HG02798 (cell line): ENCODE data around the gene TMCO4.
"Not testable (repeated sequence)": the region's sequence is repeated elsewhere in the genome, so short reads cannot be mapped to it uniquely, and the experiment has no call there.

ENCODE experiments used
- ATAC-seq: cut with Tn5 transposase; IDR thresholded peaks from one replicate; pipeline ENCODE4 v1.9.1; 2021; ENCODE audit warnings: mild to moderate bottlenecking; ENCODE audit not compliant: unreplicated experiment, poor library complexity

The TMCO4 gene

DNA sequence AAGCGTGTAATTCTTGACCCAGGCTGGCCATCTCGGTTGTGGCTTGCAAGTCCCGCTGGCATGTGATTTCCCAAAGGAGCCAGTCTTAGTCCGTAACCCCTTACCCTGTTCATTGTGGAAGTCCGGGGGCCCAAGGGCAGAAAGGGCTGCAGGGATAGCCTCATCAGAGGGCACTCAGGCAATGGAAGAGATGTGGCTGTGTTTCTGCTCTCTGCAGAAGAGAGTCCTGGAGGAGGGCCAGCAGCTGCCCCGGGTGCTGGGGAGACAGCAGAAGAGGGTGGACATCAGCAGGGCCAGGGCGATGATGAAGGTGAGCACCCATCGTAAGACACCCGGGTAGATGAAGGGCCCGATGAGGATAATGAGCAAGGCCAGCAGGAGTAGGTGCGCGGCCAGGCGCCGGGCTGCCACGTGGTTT, 14.5 kb upstream of the TMCO4 start:
- ATAC-seq, result no peak

- no peak for ATAC-seq
Observed at GRCh38 chr1:19813643-19813960, 13.9 kb upstream of the TMCO4 start.

- ATAC-seq, result no peak
Observed at GRCh38 chr1:19812875-19813642, 13.3 kb upstream of the TMCO4 start.

DNA sequence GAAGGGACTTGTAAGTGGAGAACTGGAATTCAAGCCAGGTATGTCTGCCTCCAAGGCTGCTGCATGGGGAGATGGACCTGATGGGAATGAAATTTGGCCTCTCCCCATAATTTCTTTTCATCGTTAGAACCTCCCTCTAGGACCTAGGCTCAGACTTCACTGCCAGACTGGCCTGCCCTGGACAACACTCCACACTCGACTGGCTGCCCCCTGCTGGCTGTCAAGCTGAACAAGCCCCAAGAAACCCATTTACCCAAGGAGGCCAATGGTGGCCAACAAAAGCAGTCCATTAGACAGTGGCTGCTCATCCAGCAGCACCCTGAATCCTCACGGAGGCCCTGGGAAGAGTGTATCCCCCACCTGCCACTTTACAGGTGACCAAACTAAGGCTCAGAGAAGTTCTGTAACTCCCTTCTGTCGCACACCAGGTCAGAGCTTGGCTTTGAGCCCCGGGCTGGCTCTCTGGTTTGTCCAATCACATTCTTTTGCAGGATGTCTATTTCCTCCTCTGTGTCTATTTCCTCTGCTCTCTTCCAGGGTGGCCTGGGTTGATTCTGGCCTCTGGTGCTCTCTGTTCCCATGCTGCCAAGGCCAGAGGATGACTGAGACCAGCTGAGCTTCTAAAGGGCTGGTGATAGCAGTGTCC, 11.6 kb upstream of the TMCO4 start:
- ATAC-seq, result no peak

GRCh38 chr1:19809044-19809750, 9.5 kb upstream of the TMCO4 start:
- ATAC-seq, result no peak

GRCh38 chr1:19808351-19808750, 8.6 kb upstream of the TMCO4 start:
- no peak for ATAC-seq

DNA sequence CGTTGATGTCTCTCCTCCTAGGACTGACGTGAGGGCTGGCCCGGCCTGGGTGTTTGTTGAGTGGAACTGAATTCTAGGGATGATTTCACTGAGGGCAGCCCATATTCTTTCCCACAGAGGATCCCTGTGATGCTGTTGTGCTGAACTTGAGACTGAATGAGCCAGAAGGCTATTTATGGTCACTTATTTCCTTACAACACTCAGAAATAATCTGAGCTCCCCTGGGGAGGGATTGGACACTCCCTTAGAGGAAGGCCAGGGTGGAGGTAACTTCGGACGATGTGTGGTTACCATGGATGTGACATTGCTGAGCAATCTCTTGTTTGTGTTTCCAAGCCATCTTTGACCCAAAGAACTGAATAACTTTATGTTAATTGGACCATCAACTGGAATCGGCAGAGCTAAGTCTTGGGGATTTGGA, 5.1 kb upstream of the TMCO4 start:
- ATAC-seq, result no peak

- no peak for ATAC-seq
Observed at GRCh38 chr1:19802269-19802668, 2.6 kb upstream of the TMCO4 start.

DNA sequence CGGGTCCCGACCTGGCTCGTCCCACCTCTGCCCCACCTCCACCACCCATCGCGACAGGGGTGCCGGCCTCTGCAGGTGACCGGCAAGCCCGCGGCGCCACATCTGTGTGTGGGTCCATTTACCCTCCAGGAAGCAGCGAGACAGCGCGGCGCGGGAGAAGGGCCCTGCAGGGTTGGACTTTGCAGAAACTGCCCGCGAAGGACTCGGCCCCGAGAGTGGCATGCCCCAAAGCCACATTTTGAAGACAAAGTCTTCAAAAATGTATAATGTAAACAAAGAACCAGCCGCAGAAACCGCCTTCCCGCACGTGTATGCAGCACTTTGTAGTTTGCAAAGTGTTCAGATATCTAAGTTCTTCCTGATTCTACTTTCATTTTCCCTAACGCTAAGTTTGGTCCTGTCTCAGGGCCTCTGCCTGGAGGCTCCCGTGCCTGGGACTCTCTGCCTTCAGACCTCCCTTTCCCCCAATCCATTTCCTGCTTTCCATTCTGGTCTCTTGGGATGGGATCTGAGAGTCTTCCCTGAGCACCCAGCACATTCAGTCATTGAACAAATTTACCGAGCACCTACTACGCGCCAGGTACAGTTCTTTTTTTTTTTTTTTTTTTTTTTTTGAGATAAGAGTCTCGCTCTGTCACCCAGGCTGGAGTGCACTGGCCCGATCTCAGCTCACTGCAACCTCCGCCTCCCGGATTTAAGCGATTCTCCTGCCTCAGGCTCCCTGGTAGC, 524 bp upstream of the TMCO4 start:
- peak; percentile 52 for ATAC-seq

GRCh38 chr1:19798486-19799229, 1.1 kb downstream of the TMCO4 start:
- ATAC-seq, result no peak

DNA sequence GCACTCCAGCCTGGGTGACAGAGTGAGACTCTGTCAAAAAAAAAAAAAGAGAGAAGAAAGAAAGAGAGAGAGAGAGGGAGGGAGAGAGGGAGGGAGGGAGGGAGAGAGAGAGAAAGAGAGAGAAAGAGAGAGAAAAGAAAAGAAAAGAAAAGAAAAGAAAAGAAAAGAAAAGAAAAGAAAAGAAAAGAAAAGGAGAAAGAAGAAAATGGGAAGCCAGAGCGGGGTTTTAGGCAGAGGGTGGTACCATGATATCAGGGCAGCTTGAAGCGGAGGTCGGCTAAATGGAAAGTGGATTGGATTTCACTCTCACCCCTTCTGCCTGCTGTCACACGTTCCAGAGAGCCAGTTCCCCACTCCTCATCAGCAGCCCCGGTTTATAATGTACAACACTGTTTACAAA, 1.9 kb downstream of the TMCO4 start:
- ATAC-seq, result no peak

DNA sequence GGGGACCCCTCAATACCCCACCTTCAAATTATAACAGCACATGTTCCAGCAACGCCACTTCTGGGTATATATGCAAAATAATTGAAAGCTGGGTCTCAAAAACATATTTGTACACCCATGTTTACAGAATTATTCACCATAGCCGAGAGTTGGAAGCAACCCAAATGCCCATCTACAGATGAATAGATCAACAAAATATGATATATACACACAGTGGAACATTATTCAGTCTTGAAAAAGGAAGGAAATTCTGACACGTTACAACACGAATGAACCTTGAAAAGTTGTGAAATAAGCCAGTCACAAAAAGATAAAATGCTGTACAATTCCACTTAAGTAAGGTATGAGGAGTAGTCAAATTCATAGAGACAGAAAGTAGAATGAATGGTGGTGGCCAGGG, 5.1 kb downstream of the TMCO4 start:
- ATAC-seq, result no peak

- no peak for ATAC-seq
Observed at GRCh38 chr1:19793360-19794046, 6.2 kb downstream of the TMCO4 start.

GRCh38 chr1:19792237-19793002, 7.3 kb downstream of the TMCO4 start:
- no peak for ATAC-seq

GRCh38 chr1:19790061-19790975, 9.4 kb downstream of the TMCO4 start:
- not testable (repeated sequence) for ATAC-seq

DNA sequence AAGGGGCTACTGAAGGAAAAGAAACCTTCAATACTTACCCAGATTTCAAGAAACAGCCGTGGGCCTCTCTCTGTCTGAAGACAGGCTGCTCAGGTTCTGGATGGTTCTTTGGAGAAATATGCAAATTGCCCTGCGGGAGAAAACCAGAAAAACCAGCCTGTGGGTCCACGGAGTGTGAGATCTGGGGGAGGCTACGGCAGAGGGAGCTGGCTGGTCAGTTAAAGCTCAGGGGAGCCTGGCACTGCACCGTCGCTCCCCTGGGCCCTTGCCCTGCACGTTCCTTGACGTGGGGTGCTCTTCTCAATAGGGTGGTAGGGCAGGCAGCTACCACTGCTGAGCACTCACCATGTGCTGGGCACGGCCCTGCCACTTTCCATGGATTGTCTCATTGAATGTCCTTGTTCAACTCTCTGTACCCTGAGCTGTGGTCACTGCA, 12.7 kb downstream of the TMCO4 start:
- ATAC-seq, result no peak

DNA sequence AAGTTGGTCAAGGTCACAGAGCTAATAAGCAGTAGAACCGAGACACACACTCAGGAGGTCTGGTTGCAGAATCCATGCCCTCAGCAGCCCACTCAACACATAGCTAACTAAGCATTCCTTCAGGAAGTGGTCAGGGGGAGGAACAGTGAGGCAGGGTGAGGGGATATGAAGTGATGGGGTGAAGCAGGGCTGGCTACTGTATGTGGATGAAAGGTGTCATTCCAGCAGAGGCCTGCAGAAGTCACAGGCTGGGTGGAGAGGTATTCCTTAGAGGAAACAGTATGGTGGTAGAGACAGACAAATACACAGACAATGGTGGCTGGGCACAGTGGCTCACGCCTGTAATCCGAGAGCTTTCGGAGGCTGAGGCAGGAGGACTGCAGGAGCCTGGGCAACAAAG, 14.1 kb downstream of the TMCO4 start:
- no peak for ATAC-seq
